Pulmonary artery endothelial cell (primary cell): ENCODE results near the gene PLG. TPM values are rescaled to one million over a fixed set of nuclear protein-coding genes. Genes with fewer than 3 reads are reported as not detected.
A peak's percentile ranks its signal among the peaks of the same experiment; 100 is the strongest.
"Not testable (repeated sequence)": the region's sequence is repeated elsewhere in the genome, so short reads cannot be mapped to it uniquely, and the experiment has no call there.

ENCODE experiments used
- DNase-seq: peaks from one replicate; pipeline ENCODE4 v3.0.0-alpha.2; 2011; ENCODE audit warnings: low read depth, low spot score
- total RNA-seq: library from RNA; depleted of rRNA; stranded (reverse); fragments of >200 nt; gene quantifications from 2 replicates; pipeline ENCODE4 v1.2.3, GENCODE V29; 2014

The PLG gene
- total RNA-seq, 1 donor from 2014 or later, result not detected

DNA sequence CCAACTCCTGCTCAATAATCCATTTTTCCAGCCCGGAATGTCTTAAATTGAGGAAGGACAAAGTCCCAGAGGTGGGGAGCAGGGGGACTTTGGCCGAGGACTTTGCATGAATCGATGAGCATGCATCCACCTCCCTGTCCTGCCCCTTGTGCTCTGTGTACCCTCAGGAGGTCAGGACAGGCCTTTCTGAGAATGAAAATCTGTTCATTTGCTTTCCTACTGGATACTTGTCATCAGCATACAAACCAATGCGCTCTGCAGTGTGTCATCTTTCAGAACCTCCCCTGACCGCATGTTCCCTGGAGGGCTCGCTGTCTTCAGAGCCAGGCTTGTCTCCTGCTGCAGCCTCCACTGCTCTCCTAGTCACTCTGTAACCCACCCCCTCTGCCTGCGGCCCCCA lies 2.6 kb downstream of the PLG start:
- not testable (repeated sequence) for DNase-seq

DNA sequence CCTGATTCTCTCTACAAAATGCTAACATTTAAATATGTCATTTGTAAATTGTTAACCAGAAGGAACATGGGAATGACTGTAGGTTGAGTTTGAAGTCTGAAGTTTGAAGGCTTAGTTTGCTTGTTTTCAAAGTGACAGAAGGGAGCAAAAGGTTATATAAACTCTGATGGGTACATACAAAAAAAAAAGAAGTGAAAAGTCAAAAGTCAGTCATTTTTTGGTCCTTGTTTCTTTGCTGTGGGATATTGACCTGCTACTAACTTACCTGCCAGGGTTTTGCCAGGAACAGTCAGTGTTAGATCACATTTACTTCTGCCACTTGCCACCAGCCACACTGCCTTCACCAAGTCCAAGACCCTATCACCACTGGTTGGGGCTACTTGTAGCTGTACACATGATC lies 6.9 kb downstream of the PLG start:
- not testable (repeated sequence) for DNase-seq

DNA sequence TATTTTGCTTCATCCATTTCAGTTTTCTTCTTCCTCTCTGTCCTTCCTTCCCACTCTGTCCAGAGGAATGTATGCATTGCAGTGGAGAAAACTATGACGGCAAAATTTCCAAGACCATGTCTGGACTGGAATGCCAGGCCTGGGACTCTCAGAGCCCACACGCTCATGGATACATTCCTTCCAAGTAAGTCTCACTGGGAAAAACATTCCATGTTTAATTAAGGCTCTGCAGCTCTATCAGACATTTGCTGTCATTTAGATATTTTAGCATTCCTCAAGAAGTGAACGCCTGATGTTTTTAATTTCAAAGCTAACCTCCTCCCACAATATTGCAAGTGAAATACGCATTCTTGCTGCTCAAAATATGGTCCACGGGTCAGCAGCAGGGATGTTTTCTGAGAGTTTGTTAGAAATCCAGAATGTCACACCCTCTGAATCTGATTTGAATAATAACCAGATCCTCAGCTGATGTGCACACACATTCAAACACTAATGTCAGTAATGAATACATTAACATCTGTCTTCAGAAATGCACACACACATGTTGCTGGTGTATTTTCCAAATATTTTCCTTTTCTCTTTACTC lies 12.8 kb downstream of the PLG start:
- DNase-seq, result no peak

DNA sequence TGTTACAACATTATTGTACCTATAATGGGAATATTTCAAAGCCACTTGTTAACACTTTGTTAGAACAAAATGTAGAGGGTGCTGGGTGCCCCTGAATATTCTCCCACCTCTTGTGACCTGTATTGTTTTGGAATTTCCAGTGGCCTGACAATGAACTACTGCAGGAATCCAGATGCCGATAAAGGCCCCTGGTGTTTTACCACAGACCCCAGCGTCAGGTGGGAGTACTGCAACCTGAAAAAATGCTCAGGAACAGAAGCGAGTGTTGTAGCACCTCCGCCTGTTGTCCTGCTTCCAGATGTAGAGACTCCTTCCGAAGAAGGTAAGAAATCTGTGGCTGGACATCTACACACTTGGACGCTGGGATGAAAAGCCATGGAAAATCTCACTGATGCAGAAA lies 28.9 kb downstream of the PLG start:
- no peak for DNase-seq

DNA sequence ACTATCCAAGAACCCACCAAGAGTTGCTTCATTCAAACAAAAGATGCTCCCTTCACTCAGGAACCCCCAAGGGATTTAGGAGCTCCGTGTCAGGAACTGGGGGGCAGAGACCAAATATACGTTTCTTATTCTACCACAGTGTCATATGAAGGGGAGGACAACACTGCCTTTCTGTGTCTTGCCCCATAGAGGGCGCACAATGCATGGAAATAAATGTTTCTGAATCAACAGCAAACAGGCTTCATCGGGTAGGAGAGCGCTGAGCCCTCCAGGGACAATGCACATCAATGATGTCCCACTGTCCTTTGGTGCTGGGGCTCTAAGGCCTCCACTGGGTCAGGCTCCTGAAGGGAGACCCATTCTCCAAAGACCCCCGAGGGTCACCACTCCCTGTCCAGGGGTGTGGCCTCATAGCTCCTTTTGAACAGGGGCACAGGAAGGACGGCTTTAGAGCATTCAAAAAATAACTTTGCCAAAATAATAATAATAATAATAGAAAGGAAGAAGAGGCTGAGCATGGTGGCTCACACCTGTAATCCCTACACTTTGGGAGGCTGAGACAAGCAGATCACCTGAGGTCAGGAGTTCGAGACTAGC lies 31.1 kb downstream of the PLG start:
- DNase-seq, result peak; percentile 17

DNA sequence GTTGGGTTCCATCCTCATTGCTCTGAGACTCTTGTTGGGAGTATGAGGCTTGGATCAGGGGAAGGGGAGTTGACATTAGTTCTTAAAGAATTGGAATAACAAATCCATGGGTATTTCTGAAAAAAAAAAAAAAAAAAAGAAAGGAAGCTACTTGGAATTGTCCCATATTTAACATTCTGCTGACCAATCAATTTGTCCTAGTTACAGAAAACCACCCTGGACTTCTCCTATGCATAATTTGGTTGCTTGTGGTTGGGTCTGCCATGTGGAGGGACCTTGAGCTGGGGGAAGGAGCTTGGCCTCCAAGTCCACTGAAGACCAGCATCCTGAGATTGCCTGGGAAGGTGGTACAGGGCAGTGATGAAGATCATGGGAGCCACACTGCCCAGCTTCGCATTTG lies 32.6 kb downstream of the PLG start:
- no peak for DNase-seq

DNA sequence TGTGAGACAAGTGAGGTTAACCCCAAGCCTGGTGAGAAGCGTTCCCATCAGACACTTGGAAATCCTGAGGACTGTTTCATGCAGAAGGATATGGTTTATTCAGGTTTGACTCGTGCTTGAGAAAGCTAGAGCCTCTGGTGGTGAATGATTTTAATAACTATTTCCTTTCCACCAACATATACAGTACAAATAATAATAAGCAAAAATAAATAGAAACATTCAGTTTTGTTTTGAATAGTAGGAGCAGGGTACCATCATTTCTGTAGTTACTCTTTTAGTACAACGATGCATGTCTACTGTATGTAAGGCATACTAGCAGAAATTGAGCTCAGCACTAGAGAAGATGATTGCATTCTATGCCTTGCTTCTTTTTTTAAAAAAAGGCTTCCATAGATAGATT lies 33.5 kb downstream of the PLG start:
- DNase-seq, result no peak

DNA sequence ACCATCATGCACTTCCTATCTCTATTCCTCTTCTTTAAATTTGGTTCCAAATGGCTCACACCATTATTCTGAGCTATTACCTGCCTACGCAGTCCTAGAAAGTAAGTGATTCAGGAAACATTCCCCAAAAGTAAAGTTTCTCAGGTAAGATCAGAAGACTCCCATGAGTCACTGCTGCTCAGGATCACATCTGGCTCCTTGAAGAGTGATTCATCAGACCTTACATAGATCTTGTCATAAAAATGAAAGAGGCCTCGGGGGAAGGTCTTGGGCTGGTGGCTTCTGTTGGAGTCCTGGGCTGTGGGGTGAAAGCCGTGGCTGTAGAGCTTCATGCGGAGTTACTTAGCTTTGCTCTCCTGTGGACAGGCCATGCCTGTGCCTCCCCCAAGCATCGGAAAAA lies 35.9 kb downstream of the PLG start:
- no peak for DNase-seq

DNA sequence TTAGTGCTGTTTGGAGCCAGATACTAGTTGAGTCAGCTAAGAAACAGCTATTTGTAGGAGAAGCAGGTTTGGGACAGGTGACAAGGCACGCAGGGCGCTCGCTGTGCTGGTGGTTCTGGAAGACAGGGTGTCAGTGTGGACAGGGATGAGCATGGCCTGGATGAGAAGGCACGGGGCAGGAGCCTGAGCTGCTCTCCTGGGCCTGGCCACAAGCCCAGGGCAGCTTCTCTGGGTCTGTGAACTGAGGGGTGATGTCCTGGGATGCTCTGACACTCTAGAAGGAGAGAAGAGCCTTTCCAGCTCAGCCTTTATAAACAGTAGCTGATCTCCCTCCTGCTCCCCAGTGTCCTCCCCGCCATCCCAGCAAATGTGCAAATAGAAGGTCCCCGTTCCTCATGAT lies 37.9 kb downstream of the PLG start:
- DNase-seq, result no peak

DNA sequence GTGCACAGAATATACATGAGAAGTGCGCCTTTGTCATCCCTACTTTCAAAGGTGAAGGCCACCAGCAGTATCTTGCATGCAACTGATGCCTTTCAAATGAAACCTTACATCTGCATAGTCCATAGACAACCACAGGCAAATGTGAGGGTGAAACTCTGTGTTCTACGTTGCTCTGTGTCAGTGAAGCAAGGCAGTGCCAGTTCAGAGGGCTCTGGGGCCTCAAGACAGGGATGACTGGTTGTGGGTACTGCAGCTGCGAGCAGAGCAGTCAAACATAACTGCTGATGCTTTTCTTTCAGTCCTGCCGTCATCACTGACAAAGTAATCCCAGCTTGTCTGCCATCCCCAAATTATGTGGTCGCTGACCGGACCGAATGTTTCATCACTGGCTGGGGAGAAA lies 39.0 kb downstream of the PLG start:
- not testable (repeated sequence) for DNase-seq

DNA sequence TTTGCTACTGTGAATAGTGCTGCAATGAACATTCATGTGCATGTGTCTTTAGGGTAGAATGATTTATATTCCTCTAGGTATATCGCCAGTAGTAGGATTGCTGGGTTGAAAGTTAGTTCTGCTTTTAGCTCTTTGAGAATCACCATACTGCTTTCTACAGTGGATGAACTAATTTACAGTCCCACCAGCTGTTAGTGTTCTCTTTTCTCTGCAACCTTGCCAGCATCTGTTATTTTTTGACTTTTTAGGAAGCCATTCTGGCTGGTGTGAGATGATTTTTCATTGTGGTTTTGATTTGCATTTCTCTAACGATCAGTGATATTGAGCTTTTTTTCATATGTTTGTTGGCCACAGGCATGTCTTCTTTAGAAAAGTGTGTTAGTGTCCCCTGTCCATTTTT lies 40.0 kb downstream of the PLG start:
- no peak for DNase-seq

DNA sequence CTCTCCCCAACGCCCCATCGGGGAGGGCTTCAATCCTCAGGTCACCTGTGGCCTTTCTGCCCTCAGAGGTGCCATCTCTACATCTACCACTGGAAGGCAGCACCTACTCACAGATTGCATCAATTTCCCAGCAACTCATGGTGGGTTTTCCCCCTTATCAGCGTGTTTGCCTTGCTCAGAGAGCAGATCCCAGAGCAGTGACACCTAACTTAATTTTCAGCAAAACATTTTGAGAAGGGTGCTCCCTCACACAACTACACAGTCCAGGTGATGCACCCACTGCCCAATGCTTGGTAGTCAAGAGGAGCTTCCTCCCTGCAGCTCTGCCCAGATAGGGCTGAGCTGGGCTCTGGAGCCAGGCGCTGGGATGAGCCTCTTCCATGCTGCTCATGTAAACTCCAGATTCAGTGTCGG lies 48.2 kb downstream of the PLG start:
- DNase-seq, result no peak

DNA sequence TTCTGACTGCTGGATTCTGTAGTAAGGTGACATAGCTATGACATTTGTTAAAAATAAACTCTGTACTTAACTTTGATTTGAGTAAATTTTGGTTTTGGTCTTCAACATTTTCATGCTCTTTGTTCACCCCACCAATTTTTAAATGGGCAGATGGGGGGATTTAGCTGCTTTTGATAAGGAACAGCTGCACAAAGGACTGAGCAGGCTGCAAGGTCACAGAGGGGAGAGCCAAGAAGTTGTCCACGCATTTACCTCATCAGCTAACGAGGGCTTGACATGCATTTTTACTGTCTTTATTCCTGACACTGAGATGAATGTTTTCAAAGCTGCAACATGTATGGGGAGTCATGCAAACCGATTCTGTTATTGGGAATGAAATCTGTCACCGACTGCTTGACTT lies 51.2 kb downstream of the PLG start:
- not testable (repeated sequence) for DNase-seq

DNA sequence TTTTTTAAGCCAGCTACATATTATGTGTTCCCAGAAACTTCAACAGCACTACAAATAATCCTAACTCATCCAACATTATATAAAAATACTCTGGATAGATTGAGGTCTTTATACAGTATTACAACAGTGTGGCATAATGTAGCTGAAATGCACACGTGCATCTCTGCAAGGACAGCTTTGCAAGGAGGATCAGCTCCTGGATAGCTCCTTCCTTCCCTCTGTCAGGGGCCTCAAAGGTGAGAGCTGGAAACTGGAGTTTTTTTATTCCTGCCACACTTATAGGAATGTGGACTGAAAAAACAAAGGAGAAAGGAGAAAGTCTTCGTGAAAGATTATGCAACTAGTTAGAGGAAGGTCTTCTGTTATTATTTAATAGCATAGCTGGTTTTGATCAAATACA lies 53.1 kb downstream of the PLG start:
- DNase-seq, result no peak

DNA sequence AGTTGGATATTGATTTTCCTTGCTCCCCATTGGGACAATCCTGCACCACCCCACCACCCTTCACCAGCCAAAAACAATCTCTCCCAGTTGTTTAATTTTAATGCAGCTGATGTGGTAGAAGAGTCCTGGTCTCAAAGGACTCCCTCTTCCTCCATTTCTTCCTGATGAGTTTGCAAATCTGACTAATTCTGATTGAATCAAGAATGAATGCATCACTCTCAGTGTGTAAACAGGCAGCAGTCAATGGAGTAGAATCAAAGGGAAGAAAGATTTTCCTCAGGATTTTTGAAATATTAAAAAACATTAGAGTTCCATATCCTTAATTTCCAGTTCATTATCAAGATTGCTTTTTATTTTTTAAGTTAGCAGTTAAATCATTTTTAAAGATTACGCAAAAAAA lies 54.0 kb downstream of the PLG start:
- DNase-seq, result no peak

DNA sequence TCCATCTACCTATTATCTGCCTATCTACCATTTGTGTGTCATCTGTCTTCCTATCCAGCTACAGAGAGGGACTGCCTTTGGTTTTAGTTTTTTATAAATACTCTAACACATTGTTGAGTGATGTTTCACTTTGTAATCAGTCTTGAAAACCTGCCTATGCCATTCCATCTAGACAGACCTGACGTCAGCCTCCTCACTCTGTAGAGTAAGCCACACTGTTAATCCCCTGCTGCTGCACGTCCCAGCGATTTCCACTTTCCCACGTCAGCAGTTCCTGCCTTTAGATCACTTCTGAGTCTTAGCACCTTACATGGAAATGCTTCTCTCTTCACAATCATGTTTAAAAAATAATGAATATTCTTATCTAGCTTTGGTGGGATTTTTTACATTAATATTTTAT lies 54.8 kb downstream of the PLG start:
- no peak for DNase-seq

DNA sequence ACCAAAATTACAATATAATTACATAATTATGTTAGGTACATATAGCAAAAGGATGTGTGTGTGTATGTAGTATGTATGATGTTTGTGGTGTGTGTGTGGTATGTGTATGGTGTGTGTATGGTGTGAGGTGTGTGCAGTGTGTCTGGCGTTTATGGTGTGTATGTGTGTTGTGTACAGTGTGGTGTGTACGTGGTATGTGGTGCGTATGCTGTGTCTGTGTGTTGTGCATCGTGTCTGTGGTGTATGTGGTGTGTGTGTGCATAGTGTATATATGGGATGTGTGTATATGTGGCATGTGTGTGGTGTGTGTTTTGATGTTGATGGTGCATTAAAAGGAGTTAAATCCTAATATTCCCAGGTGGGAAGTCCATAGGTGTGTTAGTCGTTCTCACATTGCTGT lies 62.8 kb downstream of the PLG start:
- DNase-seq, result no peak

DNA sequence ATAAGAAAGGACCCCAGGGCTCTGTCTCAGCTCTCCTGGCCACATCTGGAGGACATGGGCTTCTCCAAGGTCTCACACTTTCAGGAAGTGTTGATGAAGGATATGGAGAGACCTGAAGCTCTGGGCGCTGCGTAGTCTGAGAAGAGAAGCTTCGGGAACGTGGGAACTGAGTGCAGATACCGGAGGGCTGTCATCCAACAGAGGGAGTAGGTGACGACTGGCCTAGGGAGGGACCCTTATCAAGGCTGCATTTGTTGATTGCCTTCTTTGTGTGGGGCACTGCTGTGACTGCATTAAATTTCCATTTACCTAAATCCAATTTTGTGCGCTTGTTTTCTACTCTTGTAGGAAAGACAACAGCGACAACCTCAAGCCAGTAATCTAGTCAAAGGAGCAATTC lies 63.4 kb downstream of the PLG start:
- DNase-seq, result no peak

DNA sequence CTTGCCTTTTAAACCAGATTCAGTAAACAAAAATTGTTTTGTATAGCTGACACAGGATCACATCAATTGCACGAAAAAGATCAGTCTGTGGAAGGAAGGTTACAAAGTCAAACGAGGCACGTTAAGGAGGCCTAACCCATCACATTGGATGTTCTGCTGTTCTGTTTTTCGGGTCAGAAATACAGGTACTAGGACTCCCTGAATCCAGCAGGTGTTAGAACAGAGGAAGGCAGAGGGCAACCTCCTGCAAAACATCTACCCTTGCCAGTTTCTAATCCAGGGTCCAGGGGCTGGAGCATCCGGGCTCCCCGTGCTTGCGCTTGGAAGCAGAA lies 64.6 kb downstream of the PLG start:
- no peak for DNase-seq

DNA sequence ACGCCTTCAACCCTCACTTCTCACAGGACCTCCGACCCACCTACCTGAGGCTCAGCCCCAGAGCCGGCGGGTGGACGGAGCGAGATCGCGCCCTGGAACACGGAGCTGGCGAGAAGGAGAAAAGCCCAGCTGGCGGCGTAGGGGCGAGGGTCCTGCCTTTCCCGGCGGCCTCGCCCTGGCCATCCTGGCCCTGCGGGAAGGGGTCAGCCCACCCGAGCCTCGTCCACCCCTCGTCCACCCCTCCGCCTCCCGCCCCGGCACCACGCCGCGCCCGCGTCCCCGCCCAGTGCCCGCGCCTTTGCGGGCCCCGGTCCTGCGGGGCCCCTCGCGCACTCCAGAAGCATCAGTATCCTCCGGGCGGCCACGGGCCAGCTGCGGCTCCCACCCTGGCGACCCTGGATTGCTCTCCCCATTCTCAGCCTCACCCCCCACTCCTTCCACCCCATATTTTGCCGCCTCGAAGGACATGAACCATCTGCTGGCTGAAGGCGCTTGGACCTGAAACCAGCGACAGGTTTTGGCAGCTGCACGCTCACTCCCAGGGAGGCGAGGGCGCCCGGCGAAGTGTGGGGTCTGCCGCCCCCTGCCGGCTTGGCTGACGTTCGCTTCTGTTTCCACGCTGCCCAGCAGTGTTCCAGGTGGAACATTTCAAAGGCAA lies 65.1 kb downstream of the PLG start:
- DNase-seq, result peak; percentile 3

DNA sequence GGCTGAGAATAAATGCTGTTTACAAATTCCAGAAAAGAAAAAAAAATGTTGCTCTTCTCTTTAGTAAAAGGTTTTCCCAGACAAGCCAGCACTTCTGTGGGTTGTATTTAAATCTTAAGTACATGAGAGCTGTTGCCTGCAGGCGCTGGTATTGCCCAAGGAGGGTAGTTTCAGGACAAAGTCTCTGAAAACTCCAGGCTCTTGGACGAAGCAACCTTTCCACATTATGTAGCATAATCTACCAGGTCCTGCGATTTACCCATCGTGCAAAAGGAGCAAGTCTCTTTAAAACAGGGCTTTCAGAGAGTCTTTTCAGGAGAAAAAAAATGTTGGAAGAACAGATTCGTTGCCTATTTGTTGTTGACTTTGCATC lies 65.6 kb downstream of the PLG start:
- DNase-seq, result no peak

DNA sequence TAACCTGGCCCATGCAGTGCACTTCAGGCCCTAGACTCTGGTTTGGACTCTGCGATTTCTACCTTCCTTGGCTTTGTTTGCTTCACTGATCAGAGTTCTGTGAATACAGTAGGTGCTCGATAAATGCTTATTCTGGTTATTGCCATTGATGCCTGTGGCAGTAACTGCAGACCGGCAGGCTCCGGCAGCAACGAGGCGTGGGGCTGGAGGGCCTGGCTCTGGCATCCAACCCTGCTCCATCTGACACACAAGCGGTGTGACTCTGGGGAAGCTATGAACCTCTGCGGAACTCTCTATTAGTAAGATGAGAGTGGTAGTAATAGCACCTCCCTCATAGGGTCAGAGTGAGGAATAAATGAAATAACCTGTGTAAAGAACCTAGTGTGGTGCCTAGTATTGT lies 66.1 kb downstream of the PLG start:
- DNase-seq, result no peak

DNA sequence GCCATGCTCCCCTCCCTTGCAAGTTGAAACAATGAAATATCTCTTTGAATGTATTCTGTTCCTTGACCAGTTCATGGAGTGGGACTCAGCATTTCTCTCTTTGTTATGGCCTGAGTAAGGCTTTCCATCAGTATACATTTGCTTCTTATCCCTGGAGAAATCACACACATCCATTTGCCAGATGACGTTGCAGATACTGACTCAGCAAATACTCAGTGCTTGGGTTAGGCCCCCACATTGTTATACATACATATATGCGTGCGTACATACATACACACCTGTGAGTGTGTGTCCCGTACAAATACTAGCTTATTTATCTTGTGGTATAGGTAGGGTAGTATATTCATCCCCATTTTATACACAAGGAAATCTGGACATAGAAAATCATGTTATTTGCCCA lies 72.4 kb downstream of the PLG start:
- DNase-seq, result no peak
